HEK293T (cell line): ENCODE data around the gene DNAJA1.

Experiments
- CTCF ChIA-PET: fragments of 350-600 bp; formaldehyde crosslinking; extraction: SDS; loops from one replicate; lab custom pipeline; 2021; ENCODE audit warnings: antibody characterized with exemption, inconsistent platforms; lab: Yijun Ruan, JAX
- POLR2A ChIA-PET: fragments of 350-600 bp; formaldehyde crosslinking; extraction: SDS; loops from one replicate; lab custom pipeline; 2020; ENCODE audit warnings: antibody characterized with exemption, inconsistent platforms; lab: Yijun Ruan, JAX
- DNase-seq: peaks from one replicate; pipeline ENCODE4 v3.0.0; 2012; ENCODE audit warnings: mixed read lengths; ENCODE audit errors: extremely low spot score
- ARNT ChIP-seq: fragments of 450-650 bp; IDR thresholded peaks from 2 replicates; pipeline ENCODE4 v1.6.1; 2017; ENCODE audit warnings: mild to moderate bottlenecking
- BHLHE40 ChIP-seq: fragments of 450-650 bp; IDR thresholded peaks from 2 replicates; pipeline ENCODE4 v1.6.1; 2016; ENCODE audit warnings: mild to moderate bottlenecking, moderate library complexity, borderline replicate concordance
- CTBP1 ChIP-seq: fragments of 450-650 bp; IDR thresholded peaks from 2 replicates; pipeline ENCODE4 v1.6.1; 2016; ENCODE audit warnings: borderline replicate concordance
- ELF4 ChIP-seq: fragments of 450-650 bp; IDR thresholded peaks from 2 replicates; pipeline ENCODE4 v1.6.1; 2017; ENCODE audit warnings: antibody characterized with exemption
- FOXA1 ChIP-seq: fragments of 450-650 bp; IDR thresholded peaks from 2 replicates; pipeline ENCODE4 v1.6.1; 2016; ENCODE audit warnings: mild to moderate bottlenecking
- FOXK2 ChIP-seq: fragments of 450-650 bp; IDR thresholded peaks from 2 replicates; pipeline ENCODE4 v1.6.1; 2016; ENCODE audit warnings: mild to moderate bottlenecking
- FOXM1 ChIP-seq: fragments of 450-650 bp; IDR thresholded peaks from 2 replicates; pipeline ENCODE4 v1.6.1; 2017; ENCODE audit warnings: mild to moderate bottlenecking, borderline replicate concordance
- HDGF ChIP-seq: fragments of 450-650 bp; IDR thresholded peaks from 2 replicates; pipeline ENCODE4 v1.6.1; 2017; ENCODE audit warnings: antibody characterized with exemption, borderline replicate concordance
- L3MBTL2 ChIP-seq: fragments of 450-650 bp; conservative IDR thresholded peaks from 2 replicates; pipeline ENCODE4 v1.6.1; 2016; ENCODE audit warnings: mild to moderate bottlenecking
- LEF1 ChIP-seq: fragments of 450-650 bp; IDR thresholded peaks from 2 replicates; pipeline ENCODE4 v1.6.1; 2017; ENCODE audit warnings: mild to moderate bottlenecking, borderline replicate concordance
- SP1 ChIP-seq: fragments of 450-650 bp; IDR thresholded peaks from 2 replicates; pipeline ENCODE4 v1.6.1; 2017
- SUZ12 ChIP-seq: fragments of 450-650 bp; IDR thresholded peaks from 2 replicates; pipeline ENCODE4 v1.6.1; 2016; ENCODE audit warnings: mild to moderate bottlenecking
- TARDBP ChIP-seq: fragments of 450-650 bp; IDR thresholded peaks from 2 replicates; pipeline ENCODE4 v1.6.1; 2016
- ZNF384 ChIP-seq: fragments of 450-650 bp; IDR thresholded peaks from 2 replicates; pipeline ENCODE4 v1.6.1; 2016
- TF ChIP-seq, protein P1 (sequence below): fragments of 450-650 bp; IDR thresholded peaks from 2 replicates; pipeline ENCODE4 v1.6.1; 2016

DNAJA1 gene

GRCh38 chr9:33017283-33018041 is 7.6 kb upstream of the DNAJA1 start:
- POLR2A ChIA-PET: no interaction called here
- DNase-seq: no peak
- CTCF ChIA-PET: no interaction called here

DNA sequence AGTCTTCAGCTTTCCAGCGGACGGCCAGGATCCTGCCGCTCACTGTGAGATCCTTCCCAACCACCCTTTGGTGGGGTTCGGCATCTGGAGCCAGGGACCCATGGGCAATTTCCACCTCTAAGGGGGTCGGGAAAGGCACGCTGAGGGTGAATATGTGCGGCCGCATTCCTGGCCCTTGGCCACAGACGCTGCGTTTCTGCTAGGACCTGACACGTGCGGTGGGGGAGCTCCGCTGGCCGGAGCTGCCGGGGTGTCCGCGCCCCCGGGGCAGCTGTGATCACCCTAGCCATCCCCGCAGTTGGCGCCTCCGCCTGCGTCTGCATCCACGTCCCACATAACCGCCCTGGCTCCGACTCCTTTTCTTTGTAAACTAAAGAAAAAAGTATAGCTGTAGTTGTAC is 5.3 kb upstream of the DNAJA1 start:
- no peak for DNase-seq
- ChIA-PET POLR2A (no interaction called here), CTCF (no interaction called here)
- TF ChIP-seq CTBP1: no peak
- no peak for TF ChIP-seq FOXK2
- TF ChIP-seq FOXA1: no peak
- no peak for TF ChIP-seq ELF4
- no peak for TF ChIP-seq LEF1
- no peak for TF ChIP-seq TARDBP
- no peak for TF ChIP-seq HDGF
- no peak for TF ChIP-seq SP1
- TF ChIP-seq L3MBTL2: no peak
- no peak for TF ChIP-seq SUZ12
- no peak for TF ChIP-seq ZNF384
- TF ChIP-seq, protein P1, sequence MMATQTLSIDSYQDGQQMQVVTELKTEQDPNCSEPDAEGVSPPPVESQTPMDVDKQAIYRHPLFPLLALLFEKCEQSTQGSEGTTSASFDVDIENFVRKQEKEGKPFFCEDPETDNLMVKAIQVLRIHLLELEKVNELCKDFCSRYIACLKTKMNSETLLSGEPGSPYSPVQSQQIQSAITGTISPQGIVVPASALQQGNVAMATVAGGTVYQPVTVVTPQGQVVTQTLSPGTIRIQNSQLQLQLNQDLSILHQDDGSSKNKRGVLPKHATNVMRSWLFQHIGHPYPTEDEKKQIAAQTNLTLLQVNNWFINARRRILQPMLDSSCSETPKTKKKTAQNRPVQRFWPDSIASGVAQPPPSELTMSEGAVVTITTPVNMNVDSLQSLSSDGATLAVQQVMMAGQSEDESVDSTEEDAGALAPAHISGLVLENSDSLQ: no peak

More at GRCh38 chr9:33017283-33018041, 7.6 kb upstream of the DNAJA1 start:
- TF ChIP-seq ZNF384 (no peak), TARDBP (no peak), FOXA1 (no peak), L3MBTL2 (no peak), HDGF (no peak), LEF1 (no peak), SP1 (no peak), FOXM1 (no peak), FOXK2 (no peak), CTBP1 (no peak), SUZ12 (no peak), ELF4 (no peak), BHLHE40 (no peak), ARNT (no peak)
- TF ChIP-seq, protein P1: no peak

GRCh38 chr9:33022303-33022702 is 2.8 kb upstream of the DNAJA1 start:
- ChIA-PET CTCF (no interaction called here), POLR2A (no interaction called here)
- TF ChIP-seq ELF4 (no peak), FOXM1 (no peak), SUZ12 (no peak)
- no peak for DNase-seq

- ChIA-PET POLR2A (no interaction called here), CTCF (no interaction called here)
- DNase-seq: no peak
- TF ChIP-seq LEF1 (no peak), FOXA1 (no peak), ARNT (no peak)
Observed at GRCh38 chr9:33022755-33023154, 2.3 kb upstream of the DNAJA1 start.

DNA sequence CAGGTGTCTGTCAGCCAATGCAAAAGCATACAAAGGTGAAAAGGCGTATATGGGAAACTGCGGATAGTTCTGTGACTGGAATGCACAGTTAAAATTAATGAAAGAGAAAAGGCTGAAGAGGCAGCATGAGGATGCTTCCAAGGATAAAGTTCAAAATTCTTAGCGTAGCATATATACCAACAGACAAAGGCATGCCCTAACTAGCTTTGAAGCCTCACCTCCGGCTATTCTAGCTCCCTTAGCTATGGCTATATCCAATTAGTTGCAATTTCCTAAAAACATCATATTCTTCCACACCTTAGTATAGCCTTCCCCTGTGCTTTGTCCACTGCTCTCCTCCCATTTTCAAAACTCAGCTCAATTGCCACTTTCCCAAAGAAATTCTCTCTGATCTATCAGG is 1.4 kb upstream of the DNAJA1 start:
- POLR2A ChIA-PET: interaction anchor here (2.3 kb wide), 1 partner anchor 21 kb away, joined by 22 read pairs; the partner anchor contains the start of gene APTX
- CTCF ChIA-PET: no interaction called here
- no peak for TF ChIP-seq HDGF
- TF ChIP-seq ELF4: no peak
- no peak for TF ChIP-seq TARDBP
- no peak for DNase-seq

- ChIA-PET POLR2A (interaction anchor here (0.5 to 3.1 kb wide), 17 partner anchors 9 to 1700 kb away, joined by 3 to 22 read pairs (median 4); partner anchors contain the start of genes APTX, BAG1, CHMP5 and NFX1), CTCF (no interaction called here)
- TF ChIP-seq ZNF384 (no peak), FOXK2 (no peak), SUZ12 (no peak), HDGF (no peak), L3MBTL2 (no peak; the same call in 1 of the 2 replicates), SP1 (no peak), ELF4 (no peak), CTBP1 (no peak), FOXM1 (no peak), ARNT (no peak), TARDBP (no peak)
- TF ChIP-seq, protein P1: no peak
- no peak for DNase-seq
Observed at GRCh38 chr9:33024126-33024965, 727 bp upstream of the DNAJA1 start.
